Tibial nerve (tissue), 3 donors: ENCODE results near the gene ELOA2.

Source experiments
- CTCF ChIP-seq, 5 experiments: fragments of 200-600 bp in 3 of 5; fragments of 450-650 bp in 2 of 5; sonication (generic) in 3 of 5; IDR thresholded peaks; one replicate each; pipeline ENCODE4 v1.5.1; 2016 to 2019; ENCODE audit warnings: antibody characterized with exemption in 5 of 5, mild to moderate bottlenecking in 3 of 5, moderate library complexity in 2 of 5
- POLR2A ChIP-seq, 2 donors: fragments of 450-650 bp; IDR thresholded peaks; one replicate each; pipeline ENCODE4 v1.6.1; 2017; ENCODE audit warnings: antibody characterized with exemption in 2 of 2, mild to moderate bottlenecking in 2 of 2, moderate library complexity in 2 of 2

GRCh38 chr18:47063096-47063495 lies 27.7 kb upstream of the ELOA2 start:
- TF ChIP-seq CTCF (IDR thresholded peaks at IDR 0.05) (no peak), POLR2A (IDR thresholded peaks at IDR 0.05) (no peak)
